K562 (cell line): ENCODE data around the gene TJP2.

Source experiments
- BRCA1 ChIP-seq, 2 experiments: fragments of 450-650 bp in 1 of 2; sonication (generic) in 1 of 2; formaldehyde crosslinking in 1 of 2; IDR thresholded peaks; 2 replicates each; pipeline versions ENCODE4 v1.5.0 to v1.6.1; 2017 to 2020; ENCODE audit warnings: mild to moderate bottlenecking in 1 of 2, missing genetic modification reagents in 1 of 2
- HDAC2 ChIP-seq: fragments of 450-650 bp; IDR thresholded peaks from 2 replicates; pipeline ENCODE4 v1.6.1; 2016; ENCODE audit warnings: mild to moderate bottlenecking
- NFATC3 ChIP-seq: fragments of 450-650 bp; IDR thresholded peaks from 2 replicates; pipeline ENCODE4 v1.6.1; 2017; ENCODE audit warnings: mild to moderate bottlenecking
- NFE2 ChIP-seq: IDR thresholded peaks from 2 replicates; pipeline ENCODE4 v1.6.1; 2014; ENCODE audit warnings: antibody characterized with exemption, low read depth
- NR2C2 ChIP-seq, 2 experiments: fragments of 200-800 bp in 1 of 2; sonication (Bioruptor generic) in 1 of 2; sonication (generic) in 1 of 2; formaldehyde crosslinking in 1 of 2; IDR thresholded peaks; 2 replicates each; pipeline versions ENCODE4 v1.6.1 to v1.8.0; 2016 to 2022; ENCODE audit warnings: mild to moderate bottlenecking in 1 of 2, missing compliant biosample characterization in 1 of 2, missing genetic modification characterization in 1 of 2, missing genetic modification reagents in 1 of 2
- POLR2AphosphoS2 ChIP-seq: IDR thresholded peaks from 2 replicates; pipeline ENCODE4 v1.6.1; 2012; ENCODE audit warnings: low read length, improper control_type of control experiment
- RFX1 ChIP-seq: fragments of 450-650 bp; IDR thresholded peaks from 2 replicates; pipeline ENCODE4 v1.6.1; 2016; ENCODE audit warnings: mild to moderate bottlenecking, moderate library complexity

DNA sequence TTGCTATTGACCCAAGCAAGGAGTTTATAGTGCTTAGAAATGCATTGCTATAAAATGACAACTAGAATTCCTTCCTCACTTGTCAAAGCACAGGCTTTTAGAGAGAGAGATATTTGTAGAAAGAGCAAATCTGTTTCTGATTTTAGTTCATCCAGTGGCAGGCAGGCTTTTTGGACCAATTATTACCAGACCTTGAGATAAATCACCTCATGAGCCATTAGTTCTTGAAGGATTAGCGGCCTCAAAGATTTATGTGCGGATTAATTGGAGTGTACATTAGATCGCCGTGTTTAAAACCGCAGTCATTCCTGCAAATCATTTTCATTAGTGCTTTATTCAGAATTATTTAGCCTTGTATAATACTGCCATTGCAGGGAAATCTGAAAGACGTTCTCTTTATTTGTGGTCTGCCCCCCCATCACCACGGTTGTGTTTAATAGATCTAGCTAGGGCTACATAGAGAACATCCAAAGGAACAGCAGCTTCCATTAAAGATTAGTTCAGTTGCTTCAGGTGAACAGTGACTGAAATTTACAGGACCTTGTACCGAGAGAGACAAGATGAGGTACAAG is 28.8 kb upstream of the TJP2 start:
- TF ChIP-seq NFATC3 = no peak
- no peak for TF ChIP-seq RFX1
- no peak for TF ChIP-seq NR2C2 (CRISPR knock-in tag; IDR thresholded peaks at IDR 0.05)
- TF ChIP-seq NR2C2 (tag; IDR thresholded peaks at IDR 0.05) = no peak
- TF ChIP-seq POLR2AphosphoS2 = no peak
- no peak for TF ChIP-seq NFE2
- TF ChIP-seq BRCA1 (IDR thresholded peaks at IDR 0.05) = no peak
- TF ChIP-seq BRCA1 (CRISPR knock-in tag; IDR thresholded peaks at IDR 0.05) = no peak
- no peak for TF ChIP-seq HDAC2
